Lower lobe of right lung (tissue), 2 donors: ENCODE results near the gene PALLD. TPM values are rescaled to one million over a fixed set of nuclear protein-coding genes. Genes with fewer than 3 reads are reported as not detected.

Experiments
- ATAC-seq, 2 donors: fragments of 200-7000 bp; cut with Tn5 transposase; one replicate each; pipeline ENCODE4 v1.9.1; 2020 to 2022; ENCODE audit warnings: mild to moderate bottlenecking in 2 of 2, moderate library complexity in 2 of 2
- DNase-seq: peaks from one replicate; pipeline ENCODE4 v3.0.0-alpha.2; 2020
- H3K27ac ChIP-seq: fragments of 200-600 bp; one replicate; pipeline ENCODE4 v1.8.0; 2022
- H3K27me3 ChIP-seq: fragments of 200-600 bp; one replicate; pipeline ENCODE4 v1.8.0; 2022; ENCODE audit warnings: low read depth
- H3K36me3 ChIP-seq: fragments of 200-600 bp; one replicate; pipeline ENCODE4 v1.8.0; 2022; ENCODE audit warnings: mild to moderate bottlenecking
- H3K4me1 ChIP-seq: fragments of 200-600 bp; one replicate; pipeline ENCODE4 v1.8.0; 2022
- H3K4me3 ChIP-seq: fragments of 200-600 bp; one replicate; pipeline ENCODE4 v1.8.0; 2022; ENCODE audit warnings: mild to moderate bottlenecking
- H3K9me3 ChIP-seq: fragments of 200-600 bp; one replicate; pipeline ENCODE4 v1.8.0; 2022
- intact Hi-C: fragments of 100-400 bp; cut with DNase I; formaldehyde crosslinking; loops from one replicate; pipeline ENCODE4 v1.11.0; 2022
- total RNA-seq: library from RNA; stranded (reverse); fragmentation: NEBNext Ultra II Directional; extraction: Animal tissue kit (Norgen Biotek cat#: 25700); gene quantifications from one replicate; pipeline ENCODE4 v1.2.1, GENCODE V29; 2021
- TF ChIP-seq, protein P1 (sequence below): fragments of 200-600 bp; IDR thresholded peaks from one replicate; pipeline ENCODE4 v1.8.0; 2022; ENCODE audit warnings: antibody characterized with exemption, mild to moderate bottlenecking
- donor health status: DM: no; HTN: yes; CAD: no; lungs with severe emphysema.

The PALLD gene
- total RNA-seq, 1 donor from 2014 or later: 91.9 TPM

DNA sequence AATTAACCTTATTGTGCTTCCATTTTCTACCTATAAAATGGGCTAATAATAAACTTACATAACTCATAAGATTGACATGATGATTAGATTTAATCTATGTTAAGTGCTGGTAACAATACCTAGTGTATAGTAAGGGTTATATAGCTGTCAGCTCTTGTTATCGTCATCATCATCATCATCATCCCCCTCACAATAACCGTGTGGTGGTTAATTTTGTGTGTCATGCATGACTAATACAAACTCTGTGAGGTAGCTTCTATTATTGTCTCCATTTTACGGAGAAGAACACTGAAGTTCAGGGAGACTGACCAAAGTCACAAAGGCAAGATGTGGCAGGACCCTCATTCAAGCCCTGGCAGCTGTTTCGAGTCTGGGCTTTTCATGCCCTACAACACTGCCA, 211.3 kb downstream of the PALLD start:
- TF ChIP-seq, protein P1, sequence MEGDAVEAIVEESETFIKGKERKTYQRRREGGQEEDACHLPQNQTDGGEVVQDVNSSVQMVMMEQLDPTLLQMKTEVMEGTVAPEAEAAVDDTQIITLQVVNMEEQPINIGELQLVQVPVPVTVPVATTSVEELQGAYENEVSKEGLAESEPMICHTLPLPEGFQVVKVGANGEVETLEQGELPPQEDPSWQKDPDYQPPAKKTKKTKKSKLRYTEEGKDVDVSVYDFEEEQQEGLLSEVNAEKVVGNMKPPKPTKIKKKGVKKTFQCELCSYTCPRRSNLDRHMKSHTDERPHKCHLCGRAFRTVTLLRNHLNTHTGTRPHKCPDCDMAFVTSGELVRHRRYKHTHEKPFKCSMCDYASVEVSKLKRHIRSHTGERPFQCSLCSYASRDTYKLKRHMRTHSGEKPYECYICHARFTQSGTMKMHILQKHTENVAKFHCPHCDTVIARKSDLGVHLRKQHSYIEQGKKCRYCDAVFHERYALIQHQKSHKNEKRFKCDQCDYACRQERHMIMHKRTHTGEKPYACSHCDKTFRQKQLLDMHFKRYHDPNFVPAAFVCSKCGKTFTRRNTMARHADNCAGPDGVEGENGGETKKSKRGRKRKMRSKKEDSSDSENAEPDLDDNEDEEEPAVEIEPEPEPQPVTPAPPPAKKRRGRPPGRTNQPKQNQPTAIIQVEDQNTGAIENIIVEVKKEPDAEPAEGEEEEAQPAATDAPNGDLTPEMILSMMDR: no peak
- ATAC-seq (no peak), DNase-seq (no peak)
- no peaks in the 10 kb centered on the region for H3K9me3 ChIP-seq
- H3K4me1 ChIP-seq: peaks cover 20% of the 10 kb centered on the region
- no peak overlapping the region for H3K27ac ChIP-seq
- no peaks in the 10 kb centered on the region for H3K36me3 ChIP-seq
- intact Hi-C loops: no loop called here
- H3K4me3 ChIP-seq: no peak overlapping the region
- no peaks in the 10 kb centered on the region for H3K27me3 ChIP-seq

DNA sequence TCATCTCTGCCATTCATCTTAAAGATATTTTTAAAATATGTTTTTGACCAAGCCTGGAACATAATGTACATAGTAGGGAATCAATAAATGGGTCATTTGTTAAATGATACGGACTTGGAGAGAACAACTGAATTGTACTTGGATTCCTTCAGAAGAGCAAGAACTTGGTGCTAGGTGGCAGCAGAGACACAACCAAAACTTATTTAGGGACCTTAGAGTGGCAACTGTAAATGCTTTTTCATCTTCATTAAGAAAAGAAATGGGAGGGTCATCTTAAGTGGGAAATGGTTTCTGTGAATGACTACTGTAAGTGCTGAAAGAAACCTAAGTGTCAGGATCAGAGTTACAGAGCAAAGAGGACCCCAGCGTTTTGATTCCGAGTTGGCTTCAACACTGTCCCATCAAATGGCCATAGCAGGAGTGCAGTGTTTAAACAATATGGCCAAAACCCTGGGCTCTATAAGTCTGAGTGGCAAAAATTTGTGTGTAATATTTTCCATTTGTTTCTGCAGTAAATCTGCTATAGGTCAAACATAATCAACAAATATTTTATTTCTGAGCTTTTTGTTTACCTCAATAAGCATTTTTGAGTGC, 213.6 kb downstream of the PALLD start:
- H3K9me3 ChIP-seq: no peaks in the 10 kb centered on the region
- H3K36me3 ChIP-seq: no peaks in the 10 kb centered on the region
- intact Hi-C loops: no loop called here
- H3K4me1 ChIP-seq: peaks cover 20% of the 10 kb centered on the region
- H3K4me3 ChIP-seq: no peak overlapping the region
- DNase-seq: no peak
- TF ChIP-seq, protein P1: peak; percentile 53
- ATAC-seq: peak in 1 of 2 donors; percentile 64
- no peak overlapping the region for H3K27ac ChIP-seq
- H3K27me3 ChIP-seq: no peaks in the 10 kb centered on the region

DNA sequence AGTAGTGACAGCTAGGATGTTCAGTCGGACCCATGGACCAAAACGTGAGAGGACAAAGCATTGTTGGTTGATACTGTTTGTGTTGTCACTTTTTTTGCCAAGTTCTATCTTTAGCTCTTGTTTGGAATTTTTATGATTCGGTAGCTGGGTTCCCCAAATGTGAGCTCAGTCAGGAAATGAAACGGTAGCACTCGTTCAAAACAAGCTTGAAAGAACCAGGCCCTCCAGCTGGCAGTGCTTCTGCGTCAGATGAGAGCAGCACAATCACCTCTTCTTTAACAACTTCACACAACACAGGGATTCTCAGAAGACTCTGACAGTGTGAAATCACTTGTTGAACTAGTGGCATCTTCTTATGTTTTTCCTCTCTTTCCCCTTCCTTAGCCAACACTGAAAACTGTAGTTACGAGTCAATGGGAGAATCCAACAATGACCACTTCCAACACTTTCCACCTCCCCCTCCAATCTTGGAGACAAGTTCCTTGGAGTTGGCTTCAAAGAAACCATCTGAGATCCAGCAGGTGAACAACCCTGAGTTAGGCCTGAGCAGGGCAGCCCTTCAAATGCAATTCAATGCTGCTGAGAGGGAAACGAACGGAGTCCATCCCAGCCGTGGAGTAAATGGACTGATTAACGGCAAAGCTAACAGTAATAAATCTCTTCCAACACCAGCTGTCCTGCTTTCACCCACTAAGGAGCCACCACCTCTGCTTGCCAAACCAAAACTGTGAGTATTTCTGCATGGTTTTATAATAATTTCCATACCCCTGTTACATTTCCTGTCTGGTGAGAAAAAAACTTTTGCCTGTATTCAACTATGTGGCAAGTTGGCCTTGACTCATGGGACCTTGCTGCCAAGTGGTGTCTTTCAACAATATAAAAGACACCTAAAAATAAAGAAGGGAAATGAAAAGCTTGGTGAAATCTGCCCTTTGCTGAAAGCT, 214.6 kb downstream of the PALLD start:
- Histone ChIP-seq H3K4me1 (peaks cover 25% of the 10 kb centered on the region), H3K4me3 (no peak overlapping the region), H3K9me3 (no peaks in the 10 kb centered on the region), H3K27me3 (no peaks in the 10 kb centered on the region), H3K36me3 (no peaks in the 10 kb centered on the region), H3K27ac (no peak overlapping the region)
- DNase-seq (no peak), ATAC-seq (no peak)
- TF ChIP-seq, protein P1: no peak
- intact Hi-C loops: no loop called here

DNA sequence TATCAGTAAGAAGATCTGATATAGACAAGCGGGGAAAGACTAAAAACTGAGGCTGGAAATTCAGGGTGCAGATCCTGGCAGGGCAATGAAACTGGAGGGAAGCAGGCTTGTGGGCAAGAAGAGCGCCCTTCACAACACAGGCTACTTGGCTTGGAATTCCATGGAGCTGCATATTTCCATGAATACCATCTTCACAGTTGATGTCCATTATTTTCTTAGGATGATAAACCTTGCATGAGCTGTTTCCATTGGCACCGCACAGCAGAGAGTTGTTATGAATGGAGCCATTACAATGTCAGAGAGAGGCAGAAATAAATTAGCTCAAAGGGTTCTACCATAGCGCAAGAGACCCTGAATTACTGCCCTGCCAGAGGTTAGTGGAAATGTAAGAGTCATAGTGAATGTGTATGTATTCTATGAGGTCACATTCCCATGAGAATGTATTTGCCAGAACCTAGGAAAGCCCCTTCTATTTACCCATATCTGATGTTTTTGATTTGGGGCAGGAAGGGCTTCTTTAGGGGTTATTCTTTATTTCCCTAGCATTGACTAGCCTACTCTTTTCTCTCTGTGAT, 215.6 kb downstream of the PALLD start:
- H3K4me1 ChIP-seq: peaks cover 31% of the 10 kb centered on the region
- H3K4me3 ChIP-seq: no peak overlapping the region
- TF ChIP-seq, protein P1: no peak
- ATAC-seq (no peak), DNase-seq (no peak)
- no peak overlapping the region for H3K27ac ChIP-seq
- no peaks in the 10 kb centered on the region for H3K9me3 ChIP-seq
- H3K36me3 ChIP-seq: no peaks in the 10 kb centered on the region
- intact Hi-C loops: no loop called here
- no peaks in the 10 kb centered on the region for H3K27me3 ChIP-seq

DNA sequence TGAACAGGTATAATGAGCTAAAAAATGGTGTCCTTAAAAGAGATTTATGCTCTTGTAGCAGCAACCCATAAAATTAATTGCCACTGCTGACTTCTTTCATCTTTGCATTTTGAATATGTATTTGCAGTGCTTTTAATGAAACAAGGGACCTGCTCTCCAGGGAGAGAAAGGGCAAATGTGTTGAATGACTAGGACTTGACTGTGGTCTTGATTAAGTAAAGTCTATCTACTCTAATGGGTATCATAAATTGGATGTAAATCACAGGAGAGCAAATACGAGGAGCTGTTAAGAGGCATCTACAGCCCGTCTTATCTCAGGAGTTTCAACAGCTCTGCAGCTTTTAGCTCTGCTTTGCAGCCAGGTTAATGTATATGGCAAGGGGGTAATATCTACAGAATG, 216.4 kb downstream of the PALLD start:
- H3K27ac ChIP-seq: no peak overlapping the region
- H3K9me3 ChIP-seq: no peaks in the 10 kb centered on the region
- H3K27me3 ChIP-seq: no peaks in the 10 kb centered on the region
- no peak overlapping the region for H3K4me3 ChIP-seq
- intact Hi-C loops: no loop called here
- DNase-seq (no peak), ATAC-seq (no peak)
- H3K36me3 ChIP-seq: no peaks in the 10 kb centered on the region
- TF ChIP-seq, protein P1: no peak
- H3K4me1 ChIP-seq: peaks cover 35% of the 10 kb centered on the region
